Caco-2 (cell line): ENCODE data around the gene ZC3H4. TPM values are rescaled to one million over a fixed set of nuclear protein-coding genes. Genes with fewer than 3 reads are reported as not detected.

Experiments used
- BruUV-seq: library from RNA; stranded (reverse); fragments of 400-500 nt; replicated peaks from 2 replicates; lab custom pipeline; 2021; lab: Mats Ljungman, UMichigan
- CTCF ChIA-PET: fragments of 300-600 bp; sonication (Branson Sonifier 250); formaldehyde crosslinking; loops from one replicate; lab custom pipeline; 2022; ENCODE audit warnings: antibody characterized with exemption; lab: Charles Lee
- POLR2A ChIA-PET: fragments of 300-600 bp; sonication (Branson Sonifier 250); formaldehyde crosslinking; loops from one replicate; lab custom pipeline; 2022; ENCODE audit warnings: antibody characterized with exemption; lab: Charles Lee
- DNase-seq, 2 experiments: peaks; one replicate each; pipeline versions ENCODE4 v3.0.0 to v3.0.0-alpha.2; 2020 to 2022
- H3K27me3 ChIP-seq: replicated peaks from 2 replicates; pipeline ENCODE4 v1.6.0; 2011; ENCODE audit warnings: low read length; ENCODE audit not compliant: control insufficient read depth, insufficient read depth
- H3K36me3 ChIP-seq: 2 replicates; pipeline ENCODE4 v1.5.1; 2011; ENCODE audit warnings: low read length; ENCODE audit not compliant: control insufficient read depth, insufficient read depth
- H3K4me1 ChIP-seq: fragments of 250-450 bp; sonication (Bioruptor Pico); 2 replicates; pipeline ENCODE4 v1.5.1; 2020; ENCODE audit warnings: mild to moderate bottlenecking
- H3K4me3 ChIP-seq: 2 replicates; pipeline ENCODE4 v1.5.1; 2011; ENCODE audit warnings: low read depth, mild to moderate bottlenecking, control low read depth, low read length
- H3K9me3 ChIP-seq: fragments of 250-450 bp; sonication (Bioruptor Pico); 2 replicates; pipeline ENCODE4 v1.5.1; 2020; ENCODE audit warnings: mild to moderate bottlenecking, moderate library complexity
- H3K27ac Mint-ChIP-seq: one replicate; pipeline ENCODE4 v1.8.0; 2022; ENCODE audit warnings: mixed read lengths; ENCODE audit not compliant: unreplicated experiment
- H3K27me3 Mint-ChIP-seq: one replicate; pipeline ENCODE4 v1.8.0; 2022; ENCODE audit warnings: mixed read lengths; ENCODE audit not compliant: insufficient read depth, unreplicated experiment
- H3K36me3 Mint-ChIP-seq: one replicate; pipeline ENCODE4 v1.8.0; 2022; ENCODE audit warnings: mild to moderate bottlenecking, mixed read lengths; ENCODE audit not compliant: insufficient read depth, unreplicated experiment
- H3K4me1 Mint-ChIP-seq: one replicate; pipeline ENCODE4 v1.8.0; 2022; ENCODE audit warnings: low read depth, mixed read lengths; ENCODE audit not compliant: unreplicated experiment
- H3K4me3 Mint-ChIP-seq: one replicate; pipeline ENCODE4 v1.8.0; 2022; ENCODE audit warnings: mild to moderate bottlenecking, moderate library complexity, mixed read lengths; ENCODE audit not compliant: unreplicated experiment
- H3K9me3 Mint-ChIP-seq: one replicate; pipeline ENCODE4 v1.8.0; 2022; ENCODE audit warnings: mixed read lengths; ENCODE audit not compliant: unreplicated experiment
- intact Hi-C: fragments of 100-400 bp; cut with micrococcal nuclease; formaldehyde crosslinking; loops from one replicate; pipeline ENCODE4 v1.10.0; 2022; ENCODE audit not compliant: unreplicated experiment
- total RNA-seq: library from RNA; stranded (reverse); gene quantifications from 2 replicates; pipeline ENCODE4 v1.2.3, GENCODE V29; 2022
- TF ChIP-seq, protein P1 (sequence below), 2 experiments: fragments of 200-600 bp in 1 of 2; IDR thresholded peaks; 1 replicate in 1 of 2; 2 replicates in 1 of 2; pipeline versions ENCODE4 v1.5.1 to v1.8.0; 2011 to 2022; ENCODE audit warnings: antibody characterized with exemption in 1 of 2, control low read depth in 1 of 2, inconsistent platforms in 1 of 2, low read depth in 1 of 2, low read length in 1 of 2, mild to moderate bottlenecking in 1 of 2, moderate library complexity in 1 of 2; ENCODE audit not compliant: insufficient read depth in 1 of 2, severe bottlenecking in 1 of 2, unreplicated experiment in 1 of 2

Gene ZC3H4
- total RNA-seq, 1 experiment from 2014 or later, result 70.3 TPM

- TF ChIP-seq, protein P1, sequence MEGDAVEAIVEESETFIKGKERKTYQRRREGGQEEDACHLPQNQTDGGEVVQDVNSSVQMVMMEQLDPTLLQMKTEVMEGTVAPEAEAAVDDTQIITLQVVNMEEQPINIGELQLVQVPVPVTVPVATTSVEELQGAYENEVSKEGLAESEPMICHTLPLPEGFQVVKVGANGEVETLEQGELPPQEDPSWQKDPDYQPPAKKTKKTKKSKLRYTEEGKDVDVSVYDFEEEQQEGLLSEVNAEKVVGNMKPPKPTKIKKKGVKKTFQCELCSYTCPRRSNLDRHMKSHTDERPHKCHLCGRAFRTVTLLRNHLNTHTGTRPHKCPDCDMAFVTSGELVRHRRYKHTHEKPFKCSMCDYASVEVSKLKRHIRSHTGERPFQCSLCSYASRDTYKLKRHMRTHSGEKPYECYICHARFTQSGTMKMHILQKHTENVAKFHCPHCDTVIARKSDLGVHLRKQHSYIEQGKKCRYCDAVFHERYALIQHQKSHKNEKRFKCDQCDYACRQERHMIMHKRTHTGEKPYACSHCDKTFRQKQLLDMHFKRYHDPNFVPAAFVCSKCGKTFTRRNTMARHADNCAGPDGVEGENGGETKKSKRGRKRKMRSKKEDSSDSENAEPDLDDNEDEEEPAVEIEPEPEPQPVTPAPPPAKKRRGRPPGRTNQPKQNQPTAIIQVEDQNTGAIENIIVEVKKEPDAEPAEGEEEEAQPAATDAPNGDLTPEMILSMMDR (IDR thresholded peaks at IDR 0.05; ENCODE audit: insufficient read depth in 1 of 2, low read depth in 1 of 2, low read length in 1 of 2, severe bottlenecking in 1 of 2, unreplicated experiment in 1 of 2), result no peak
- no peaks in the 10 kb centered on the region for H3K36me3 ChIP-seq
- no peaks in the 10 kb centered on the region for H3K9me3 ChIP-seq
- peaks cover 9% of the 10 kb centered on the region for H3K27me3 Mint-ChIP-seq
- ChIA-PET POLR2A (no interaction called here), CTCF (interaction anchor here (0.7 kb wide), 1 partner anchor 212 kb away, joined by 4 read pairs; no protein-coding TSS in a partner anchor)
- H3K27ac Mint-ChIP-seq, result no peak overlapping the region
- H3K4me3 ChIP-seq, result no peak overlapping the region
- peaks cover 15% of the 10 kb centered on the region for H3K36me3 Mint-ChIP-seq
- peaks cover 10% of the 10 kb centered on the region; the same call in 1 of the 2 replicates for H3K4me1 ChIP-seq
- peaks cover 1% of the 10 kb centered on the region for H3K27me3 ChIP-seq
- no peaks in the 10 kb centered on the region for H3K4me1 Mint-ChIP-seq
- intact Hi-C loops, result no loop called here
- no peak overlapping the region for H3K4me3 Mint-ChIP-seq
- no peak for DNase-seq
- no peaks in the 10 kb centered on the region for H3K9me3 Mint-ChIP-seq
- no TSS peak for BruUV-seq
These were observed 85.9 kb downstream of the ZC3H4 start for GRCh38 chr19:47027586-47028088.

DNA sequence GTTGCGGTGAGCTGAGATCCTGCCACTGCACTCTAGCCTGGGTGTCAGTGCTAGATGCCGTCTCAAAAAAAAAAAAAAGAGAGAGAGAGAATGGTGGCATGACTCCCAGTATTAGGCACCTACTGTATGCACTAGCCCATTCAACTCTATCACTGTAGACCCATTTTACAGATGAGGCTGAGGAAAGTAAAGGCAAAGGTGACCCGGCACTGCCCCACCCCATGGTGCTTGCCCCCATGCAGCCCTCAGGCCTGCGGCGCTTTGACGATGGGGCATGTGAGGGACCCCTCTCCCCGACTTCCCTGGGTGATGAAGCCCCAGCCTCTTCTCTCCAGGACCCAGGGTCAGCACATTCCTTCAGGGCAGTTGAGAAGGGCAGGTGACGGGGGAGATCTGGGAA is 86.7 kb downstream of the ZC3H4 start:
- H3K4me1 Mint-ChIP-seq, result no peaks in the 10 kb centered on the region
- H3K27ac Mint-ChIP-seq, result no peak overlapping the region
- no peaks in the 10 kb centered on the region for H3K9me3 ChIP-seq
- H3K27me3 ChIP-seq, result peaks cover 1% of the 10 kb centered on the region
- TF ChIP-seq, protein P1 (IDR thresholded peaks at IDR 0.05; ENCODE audit: insufficient read depth in 1 of 2, low read depth in 1 of 2, low read length in 1 of 2, severe bottlenecking in 1 of 2, unreplicated experiment in 1 of 2), result no peak
- peaks cover 10% of the 10 kb centered on the region for H3K36me3 Mint-ChIP-seq
- no peaks in the 10 kb centered on the region for H3K9me3 Mint-ChIP-seq
- peaks cover 8% of the 10 kb centered on the region; the same call in 1 of the 2 replicates for H3K4me1 ChIP-seq
- no peak for DNase-seq
- H3K36me3 ChIP-seq, result no peaks in the 10 kb centered on the region
- ChIA-PET POLR2A (interaction anchor here (0.5 kb wide), 1 partner anchor 11 kb away, joined by 6 read pairs; no protein-coding TSS in a partner anchor), CTCF (no interaction called here)
- no peak overlapping the region for H3K4me3 ChIP-seq
- intact Hi-C loops, result no loop called here
- peaks cover 12% of the 10 kb centered on the region for H3K27me3 Mint-ChIP-seq
- BruUV-seq, result no TSS peak
- no peak overlapping the region for H3K4me3 Mint-ChIP-seq

- ChIA-PET POLR2A (interaction anchor here (0.5 kb wide), 1 partner anchor 12 kb away, joined by 6 read pairs; no protein-coding TSS in a partner anchor), CTCF (no interaction called here)
- Histone ChIP-seq H3K4me1 (0 out of 2 replicates have a peak, but pooled peaks cover 8% of the 10 kb centered on the region), H3K27me3 (peaks cover 1% of the 10 kb centered on the region), H3K4me3 (no peak overlapping the region), H3K36me3 (no peaks in the 10 kb centered on the region), H3K9me3 (no peaks in the 10 kb centered on the region)
- no TSS peak for BruUV-seq
- TF ChIP-seq, protein P1 (IDR thresholded peaks at IDR 0.05; ENCODE audit: insufficient read depth in 1 of 2, low read depth in 1 of 2, low read length in 1 of 2, severe bottlenecking in 1 of 2, unreplicated experiment in 1 of 2), result no peak
- no peak for DNase-seq
- no peak overlapping the region for H3K4me3 Mint-ChIP-seq
- peaks cover 13% of the 10 kb centered on the region for H3K27me3 Mint-ChIP-seq
- H3K36me3 Mint-ChIP-seq, result peaks cover 10% of the 10 kb centered on the region
- no peak overlapping the region for H3K27ac Mint-ChIP-seq
- intact Hi-C loops, result no loop called here
- H3K9me3 Mint-ChIP-seq, result no peaks in the 10 kb centered on the region
- H3K4me1 Mint-ChIP-seq, result no peaks in the 10 kb centered on the region
These were observed 87.4 kb downstream of the ZC3H4 start for GRCh38 chr19:47026156-47026555.
